Activated CD4-positive, CD25-positive, alpha-beta regulatory T cell treated with anti-CD3 and anti-CD28 coated beads, Interleukin-2, amount 50 U/mL, for 16 hours (primary cell): ENCODE data around the gene SESN3.
"Not testable (repeated sequence)": the region's sequence is repeated elsewhere in the genome, so short reads cannot be mapped to it uniquely, and the experiment has no call there.

Experiments used
- DNase-seq: peaks from one replicate; pipeline ENCODE4 v3.0.0-alpha.2; 2020; ENCODE audit warnings: low read depth, low spot score

SESN3 gene

GRCh38 chr11:95219599-95219998 is 11.4 kb downstream of the SESN3 start:
- no peak for DNase-seq

DNA sequence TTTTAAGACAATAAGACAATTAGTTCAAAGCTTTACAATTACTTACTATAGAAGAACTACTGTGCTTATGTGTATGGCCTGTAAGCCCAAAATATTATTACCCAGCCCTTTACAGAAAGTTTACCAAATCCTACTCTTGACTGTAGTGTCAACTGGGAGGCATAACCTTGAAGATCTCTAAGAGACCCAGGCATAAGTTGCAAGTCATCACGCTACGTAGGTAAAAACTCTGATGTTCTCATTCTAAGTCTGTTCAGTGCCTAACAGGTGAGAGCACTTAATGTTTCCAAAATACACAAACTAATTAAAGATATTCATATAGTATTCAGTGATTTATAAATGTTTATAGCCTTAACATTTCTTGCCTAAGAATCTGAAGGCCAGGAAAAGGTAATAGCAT is 12.9 kb downstream of the SESN3 start:
- no peak for DNase-seq

DNA sequence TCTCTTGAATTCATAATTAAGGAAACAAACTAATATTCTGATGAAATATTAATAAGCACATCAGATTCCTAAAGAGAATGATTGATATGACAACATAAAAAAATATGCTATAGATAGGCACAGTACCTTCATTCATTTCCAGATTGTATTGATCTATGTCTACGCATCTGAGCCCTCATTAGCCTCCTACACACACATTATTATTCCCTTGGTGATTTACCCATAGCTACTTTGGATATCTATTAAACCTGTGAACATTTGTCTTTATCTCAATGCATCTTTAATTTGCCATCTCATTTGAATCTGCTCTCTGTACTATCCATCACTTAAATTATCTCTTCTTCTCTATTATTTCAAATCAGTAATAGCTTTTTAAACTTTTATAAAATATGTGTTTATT is 18.4 kb downstream of the SESN3 start:
- no peak for DNase-seq

DNA sequence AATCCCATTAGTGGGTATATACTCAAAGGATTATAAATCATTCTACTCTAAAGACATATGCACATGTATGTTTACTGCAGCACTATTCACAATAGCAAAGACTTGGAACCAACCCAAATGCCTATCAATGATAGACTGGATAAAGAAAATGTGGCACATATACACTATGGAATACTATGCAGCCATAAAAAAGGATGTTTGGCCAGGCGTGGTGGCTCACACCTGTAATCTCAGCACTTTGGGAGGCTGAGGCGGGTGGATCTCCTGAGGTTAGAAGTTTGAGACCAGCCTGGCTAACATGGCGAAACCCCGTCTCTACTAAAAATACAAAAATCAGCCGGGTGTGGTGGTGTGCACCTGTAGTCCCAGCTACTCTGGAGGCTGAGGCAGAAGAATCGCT is 21.5 kb downstream of the SESN3 start:
- not testable (repeated sequence) for DNase-seq

- DNase-seq, result no peak
Observed at GRCh38 chr11:95200781-95201457, 30.1 kb downstream of the SESN3 start.

- no peak for DNase-seq
Observed at GRCh38 chr11:95195831-95196230, 35.2 kb downstream of the SESN3 start.

- no peak for DNase-seq
Observed at GRCh38 chr11:95193541-95193940, 37.5 kb downstream of the SESN3 start.

- DNase-seq, result no peak
Observed at GRCh38 chr11:95192717-95193116, 38.3 kb downstream of the SESN3 start.

DNA sequence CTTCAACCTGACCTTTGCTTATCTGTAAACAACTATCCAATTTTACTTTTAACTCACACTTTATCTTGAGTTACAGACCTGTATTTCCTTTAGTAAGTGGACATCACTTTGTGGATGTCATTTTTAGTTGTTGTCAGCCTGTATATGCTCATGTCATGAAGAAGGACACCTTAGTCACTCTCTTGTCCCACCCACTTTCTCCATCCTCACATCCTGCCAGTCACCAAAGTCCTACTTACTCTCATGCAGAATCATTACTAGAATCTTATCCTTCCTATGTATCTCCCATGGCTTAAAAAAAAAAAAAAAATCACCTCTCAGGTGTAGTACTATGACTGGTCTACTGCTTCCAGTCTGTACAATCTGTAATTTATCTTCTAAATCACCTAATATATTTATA is 43.3 kb downstream of the SESN3 start:
- DNase-seq, result no peak

- no peak for DNase-seq
Observed at GRCh38 chr11:95182397-95182796, 48.6 kb downstream of the SESN3 start.

DNA sequence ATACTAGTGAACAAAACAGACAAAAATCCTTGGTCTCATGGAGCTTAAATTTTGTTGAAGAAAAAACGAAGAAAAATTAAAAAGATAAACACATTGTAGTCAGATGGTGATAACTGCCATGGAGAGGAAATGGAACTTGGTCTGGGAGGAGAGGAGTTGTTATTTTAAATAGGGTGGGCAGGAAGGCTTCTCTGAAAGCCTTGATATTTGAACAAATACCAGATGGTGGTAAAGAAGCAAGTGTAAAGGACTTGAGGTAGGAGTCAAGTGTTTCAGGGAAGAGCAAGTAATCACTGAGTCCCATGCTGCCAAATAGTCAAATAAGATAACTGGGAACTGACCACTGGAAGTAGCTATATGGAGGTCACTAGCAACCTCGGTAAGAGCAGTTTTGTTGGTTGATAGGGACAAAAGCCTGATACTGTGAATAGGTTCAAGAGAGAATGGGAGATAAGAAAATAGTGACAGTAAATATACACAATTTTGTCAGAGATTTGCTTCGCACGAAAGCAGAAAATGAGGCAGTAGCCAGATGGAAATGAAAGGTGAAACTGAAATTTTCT is 55.1 kb downstream of the SESN3 start:
- no peak for DNase-seq

DNA sequence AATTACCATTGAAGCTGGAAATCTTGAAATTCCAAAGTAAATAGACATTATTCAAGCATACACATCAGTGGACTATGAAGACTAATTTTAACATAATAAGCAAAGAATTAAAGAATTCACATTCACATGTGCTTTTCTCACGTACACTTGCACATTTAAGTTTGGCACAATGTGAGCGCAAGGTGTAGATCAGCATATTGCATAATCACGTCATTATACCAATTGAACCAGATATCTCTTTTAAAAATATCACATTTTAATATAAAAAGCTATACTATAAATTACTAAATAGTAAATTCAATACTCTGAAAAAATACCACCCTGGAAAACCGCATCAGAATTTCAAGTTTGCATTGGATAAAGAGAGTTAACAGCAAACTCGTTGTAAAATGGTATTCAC is 60.7 kb downstream of the SESN3 start:
- no peak for DNase-seq

DNA sequence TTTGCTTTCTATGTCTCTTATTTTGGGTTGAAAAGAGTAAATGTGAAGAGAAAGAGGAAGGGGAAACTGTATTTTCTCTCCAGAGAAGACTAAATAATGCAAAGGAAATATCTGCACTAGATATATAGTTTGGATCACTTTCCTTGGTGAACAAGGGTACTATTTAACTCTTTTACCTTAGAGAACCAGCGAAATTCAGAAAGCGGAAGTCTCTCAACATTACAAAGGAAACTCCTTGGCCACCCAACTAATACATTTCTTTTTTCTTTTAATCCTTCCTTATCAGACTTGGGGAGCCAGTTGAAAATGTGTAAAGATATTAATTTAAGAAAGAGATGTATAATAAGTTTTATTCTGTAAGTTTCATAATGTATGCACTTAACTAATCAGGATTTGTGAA is 64.2 kb downstream of the SESN3 start:
- DNase-seq, result no peak

DNA sequence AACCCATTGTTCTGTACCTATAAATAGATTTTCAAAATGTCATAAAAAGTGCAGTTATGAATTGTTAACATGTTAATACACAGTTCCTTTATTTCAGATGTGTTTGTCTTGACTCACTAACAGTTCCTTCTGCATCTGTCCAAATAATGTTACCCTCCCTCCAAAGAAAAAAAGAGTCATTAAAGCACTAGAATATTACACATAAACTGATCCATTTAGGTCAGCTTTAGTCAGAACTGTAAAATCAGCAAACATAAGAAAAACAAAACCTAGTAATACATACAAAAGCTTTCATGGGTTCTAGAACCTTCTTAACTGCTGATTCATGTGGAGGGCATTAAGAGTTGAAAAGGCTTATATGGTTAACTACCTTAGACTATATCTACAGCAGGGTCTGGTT is 65.4 kb downstream of the SESN3 start:
- no peak for DNase-seq

DNA sequence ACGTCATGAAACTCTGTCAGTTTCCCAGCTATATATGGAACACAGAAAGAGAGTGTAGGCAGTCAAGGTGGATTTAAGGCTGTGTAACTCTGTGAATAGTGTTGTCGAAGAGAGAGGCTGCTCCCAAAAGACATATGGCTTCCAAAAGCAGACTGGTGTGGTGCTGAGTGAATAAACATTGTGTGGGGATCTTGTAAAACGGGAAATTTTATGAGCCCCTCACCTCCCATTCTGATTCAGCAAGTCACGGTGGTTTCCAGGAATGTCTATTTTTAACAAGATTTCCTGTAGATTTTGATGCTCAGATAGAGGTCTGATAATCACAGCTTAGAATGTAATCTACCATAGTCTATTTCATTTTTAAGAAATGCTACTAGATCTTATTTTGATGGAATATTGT is 67.9 kb downstream of the SESN3 start:
- no peak for DNase-seq

DNA sequence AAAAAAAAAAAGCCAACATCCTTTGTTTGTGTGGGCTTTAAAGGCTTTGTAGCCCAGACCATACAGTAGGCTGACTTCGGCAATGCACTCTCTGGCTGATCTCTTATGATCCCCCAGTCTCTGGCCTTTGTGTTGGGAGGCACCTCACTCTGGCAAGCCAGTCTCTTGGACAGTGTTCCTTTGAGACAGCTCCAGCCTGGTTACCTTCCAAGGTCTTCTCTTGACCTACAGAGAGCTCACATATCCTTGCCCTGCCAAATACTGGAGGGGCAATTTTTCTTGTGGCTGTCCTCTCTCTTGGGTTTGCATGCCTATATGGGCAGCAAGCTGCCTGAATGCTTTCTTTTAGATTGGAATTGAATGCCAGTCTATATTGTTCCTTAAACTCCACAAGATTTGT is 69.8 kb downstream of the SESN3 start:
- no peak for DNase-seq

GRCh38 chr11:95157824-95158223 is 73.2 kb downstream of the SESN3 start:
- no peak for DNase-seq

GRCh38 chr11:95156916-95157541 is 74.0 kb downstream of the SESN3 start:
- DNase-seq, result no peak

DNA sequence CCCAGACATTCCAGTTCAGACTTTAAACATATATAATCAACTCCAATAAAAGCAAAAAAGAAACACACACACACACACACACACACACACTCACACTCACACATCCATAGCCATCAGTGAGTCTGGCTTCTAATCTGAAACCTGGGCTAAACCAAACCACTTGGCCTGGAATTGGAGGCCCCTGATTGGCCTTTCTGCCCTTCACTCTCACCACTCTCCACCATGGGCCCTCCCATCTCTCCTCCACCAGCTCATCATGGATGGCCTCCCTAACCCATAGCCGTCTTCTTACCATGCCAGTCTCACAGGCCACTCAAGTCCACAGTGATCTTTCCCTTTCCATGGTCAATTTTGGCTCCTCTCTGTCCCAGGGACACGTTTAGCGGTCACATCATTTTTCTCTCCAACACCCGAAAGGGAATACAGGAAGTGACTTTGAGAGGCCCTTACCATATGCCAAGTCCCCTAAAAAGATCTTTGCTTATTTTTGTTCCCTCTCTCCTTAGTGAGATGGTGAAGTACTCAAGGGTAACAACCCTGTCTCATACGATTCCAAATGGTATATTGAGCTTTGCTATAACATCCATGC is 74.8 kb downstream of the SESN3 start:
- DNase-seq, result no peak

- no peak for DNase-seq
Observed at GRCh38 chr11:95155385-95155784, 75.6 kb downstream of the SESN3 start.

DNA sequence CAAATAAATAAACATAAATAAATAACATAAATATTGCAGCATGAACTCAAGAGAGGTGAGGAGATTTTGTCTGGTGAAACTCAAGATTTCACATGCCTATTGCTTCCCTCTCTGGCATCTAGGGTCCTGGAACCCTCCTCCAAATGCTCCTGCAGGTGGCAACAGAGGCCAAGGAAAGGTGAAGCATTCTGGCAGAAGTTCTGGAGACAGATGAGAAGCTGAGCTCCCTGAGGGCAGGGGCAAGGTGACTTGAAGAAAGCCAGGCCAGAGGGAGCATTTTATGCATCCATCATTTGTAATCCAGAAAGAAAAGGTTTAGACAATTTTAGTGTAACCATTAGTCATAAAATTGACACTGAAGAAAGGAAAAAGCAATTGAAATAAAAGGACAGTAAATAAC is 76.5 kb downstream of the SESN3 start:
- DNase-seq, result no peak

GRCh38 chr11:95153857-95154246 is 77.2 kb downstream of the SESN3 start:
- DNase-seq, result no peak
